Panc1 (cell line): Measurements from ENCODE around the gene RBMX.

ENCODE experiments used
- CTCF ChIP-seq: fragments of 450-650 bp; IDR thresholded peaks from 2 replicates; pipeline ENCODE4 v1.5.1; 2017; ENCODE audit warnings: mild to moderate bottlenecking
- POLR2AphosphoS5 ChIP-seq: IDR thresholded peaks from 2 replicates; pipeline ENCODE4 v1.6.1; 2012; ENCODE audit warnings: mild to moderate bottlenecking, low read depth, low read length, moderate library complexity

DNA sequence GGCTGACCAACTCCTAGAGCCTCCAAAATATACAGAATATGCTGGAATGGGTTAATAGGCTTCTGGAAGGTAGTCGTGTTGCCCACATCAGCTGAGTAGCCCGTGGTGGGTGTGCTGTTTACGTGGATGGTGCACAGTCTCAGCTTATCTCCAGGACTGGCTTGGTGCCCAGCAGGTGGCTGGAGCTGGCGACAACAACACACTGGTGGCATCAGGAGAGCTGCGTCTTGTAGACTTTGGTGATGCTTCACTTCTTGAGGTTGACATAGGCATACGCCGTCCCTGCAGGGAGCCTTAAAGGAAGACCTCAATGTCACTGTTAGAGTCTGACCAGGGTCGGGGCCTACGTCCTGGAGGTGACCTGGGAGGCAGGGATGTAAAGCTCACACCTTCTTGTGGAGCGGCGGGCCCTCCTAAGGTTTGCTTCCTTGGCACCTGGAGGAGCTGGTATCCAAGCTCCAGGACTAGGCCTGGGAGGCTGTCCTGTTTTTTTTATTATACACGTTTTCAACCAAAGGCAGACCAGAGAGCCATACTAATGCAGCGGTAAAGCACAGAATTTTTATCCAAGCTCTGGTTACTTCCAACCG is 26.5 kb upstream of the RBMX start:
- no peak for TF ChIP-seq CTCF
- TF ChIP-seq POLR2AphosphoS5 = no peak
